ENCODE results near the gene TNNC1.

The TNNC1 gene

GRCh38 chr3:52432691-52433141 is 21.1 kb downstream of the TNNC1 start:
- Histone ChIP-seq H3K36me3 (ENCODE audit: control insufficient read depth in 4 of 4, insufficient read depth in 4 of 4, low read length in 3 of 4) (no peaks in the 10 kb centered on the region), H3K4me3 (ENCODE audit: control insufficient read depth in 1 of 7, extremely low read depth in 1 of 7, insufficient read depth in 4 of 7, low read depth in 2 of 7, low read length in 6 of 7) (no peak overlapping the region), H3K27me3 (replicated peaks in 2 of 5; ENCODE audit: control insufficient read depth in 4 of 5, insufficient read depth in 5 of 5, low read length in 4 of 5) (peaks cover 0 to 1% (median 0%) of the 10 kb centered on the region in 5 experiments), H3K27ac (ENCODE audit: insufficient read depth in 1 of 2, low read depth in 1 of 2, low read length in 2 of 2, poor library complexity in 1 of 2, severe bottlenecking in 2 of 2) (no peak overlapping the region), H3K9me3 (ENCODE audit: control extremely low read depth in 1 of 5, control insufficient read depth in 4 of 5, insufficient read depth in 2 of 5, low read depth in 1 of 5, low read length in 4 of 5) (no peaks in the 10 kb centered on the region), H3K4me1 (ENCODE audit: control extremely low read depth in 1 of 4, control insufficient read depth in 4 of 4, insufficient read depth in 4 of 4, low read length in 3 of 4) (peaks cover 0 to 8% (median 0%) of the 10 kb centered on the region in 4 experiments)
- no peak for DNase-seq
- CTCF ChIA-PET = interaction anchor here (1.0 to 25.7 kb wide), 6 partner anchors 10 to 48 kb away, joined by 3 to 477 read pairs (median 5); partner anchors contain the start of genes NISCH, SEMA3G and TNNC1
- POLR2A ChIA-PET = interaction anchor here (0.6 kb wide), 1 partner anchor 14 kb away, joined by 3 read pairs; no protein-coding TSS in a partner anchor
- 25% methylated on average over 2 of the region's 4 CpGs for WGBS (ENCODE audit: insufficient coverage)

- POLR2A ChIA-PET = interaction anchor here (0.6 to 0.7 kb wide), 2 partner anchors 13 to 15 kb away, joined by 3 read pairs; no protein-coding TSS in a partner anchor
- no peak for DNase-seq
- WGBS (ENCODE audit: insufficient coverage) = 96% methylated on average over 4 of the region's 6 CpGs
- Histone ChIP-seq H3K36me3 (ENCODE audit: control insufficient read depth in 4 of 4, insufficient read depth in 4 of 4, low read length in 3 of 4) (no peaks in the 10 kb centered on the region), H3K27ac (ENCODE audit: insufficient read depth in 1 of 2, low read depth in 1 of 2, low read length in 2 of 2, poor library complexity in 1 of 2, severe bottlenecking in 2 of 2) (no peak overlapping the region), H3K4me3 (ENCODE audit: control insufficient read depth in 1 of 7, extremely low read depth in 1 of 7, insufficient read depth in 4 of 7, low read depth in 2 of 7, low read length in 6 of 7) (no peak overlapping the region), H3K27me3 (replicated peaks in 2 of 5; ENCODE audit: control insufficient read depth in 4 of 5, insufficient read depth in 5 of 5, low read length in 4 of 5) (peaks cover 0 to 1% (median 0%) of the 10 kb centered on the region in 5 experiments), H3K9me3 (ENCODE audit: control extremely low read depth in 1 of 5, control insufficient read depth in 4 of 5, insufficient read depth in 2 of 5, low read depth in 1 of 5, low read length in 4 of 5) (no peaks in the 10 kb centered on the region), H3K4me1 (ENCODE audit: control extremely low read depth in 1 of 4, control insufficient read depth in 4 of 4, insufficient read depth in 4 of 4, low read length in 3 of 4) (peaks cover 0 to 8% (median 0%) of the 10 kb centered on the region in 4 experiments)
- CTCF ChIA-PET = interaction anchor here (1.3 to 25.7 kb wide), 3 partner anchors 12 to 19 kb away, joined by 3 to 477 read pairs (median 16); partner anchors contain the start of genes NISCH, SEMA3G and TNNC1
Observed at GRCh38 chr3:52432225-52432624, 21.6 kb downstream of the TNNC1 start.

- Histone ChIP-seq H3K36me3 (ENCODE audit: control insufficient read depth in 4 of 4, insufficient read depth in 4 of 4, low read length in 3 of 4) (no peaks in the 10 kb centered on the region), H3K9me3 (ENCODE audit: control extremely low read depth in 1 of 5, control insufficient read depth in 4 of 5, insufficient read depth in 2 of 5, low read depth in 1 of 5, low read length in 4 of 5) (no peaks in the 10 kb centered on the region), H3K27ac (ENCODE audit: insufficient read depth in 1 of 2, low read depth in 1 of 2, low read length in 2 of 2, poor library complexity in 1 of 2, severe bottlenecking in 2 of 2) (no peak overlapping the region), H3K4me1 (ENCODE audit: control extremely low read depth in 1 of 4, control insufficient read depth in 4 of 4, insufficient read depth in 4 of 4, low read length in 3 of 4) (peaks cover 0 to 4% (median 0%) of the 10 kb centered on the region in 4 experiments), H3K27me3 (replicated peaks in 2 of 5; ENCODE audit: control insufficient read depth in 4 of 5, insufficient read depth in 5 of 5, low read length in 4 of 5) (peaks cover 0 to 1% (median 0%) of the 10 kb centered on the region in 5 experiments), H3K4me3 (ENCODE audit: control insufficient read depth in 1 of 7, extremely low read depth in 1 of 7, insufficient read depth in 4 of 7, low read depth in 2 of 7, low read length in 6 of 7) (no peak overlapping the region)
- ChIA-PET CTCF (interaction anchor here (0.8 to 25.7 kb wide), 4 partner anchors 11 to 18 kb away, joined by 3 to 477 read pairs (median 10); partner anchors contain the start of genes NISCH, SEMA3G and TNNC1), POLR2A (interaction anchor here (0.7 kb wide), 1 partner anchor 14 kb away, joined by 3 read pairs; no protein-coding TSS in a partner anchor)
- DNase-seq = no peak
- 99% methylated on average over 9 of the region's 10 CpGs for WGBS (ENCODE audit: insufficient coverage)
Observed at GRCh38 chr3:52431459-52432223, 22.2 kb downstream of the TNNC1 start.

GRCh38 chr3:52430416-52430810 is 23.4 kb downstream of the TNNC1 start:
- H3K9me3 ChIP-seq (ENCODE audit: control extremely low read depth in 1 of 5, control insufficient read depth in 4 of 5, insufficient read depth in 2 of 5, low read depth in 1 of 5, low read length in 4 of 5) = no peaks in the 10 kb centered on the region
- H3K27ac ChIP-seq (ENCODE audit: insufficient read depth in 1 of 2, low read depth in 1 of 2, low read length in 2 of 2, poor library complexity in 1 of 2, severe bottlenecking in 2 of 2) = no peak overlapping the region
- peaks cover 0 to 1% (median 0%) of the 10 kb centered on the region in 5 experiments for H3K27me3 ChIP-seq (replicated peaks in 2 of 5; ENCODE audit: control insufficient read depth in 4 of 5, insufficient read depth in 5 of 5, low read length in 4 of 5)
- ChIA-PET CTCF (interaction anchor here (0.8 to 25.7 kb wide), 2 partner anchors 11 to 18 kb away, joined by 4 to 477 read pairs; partner anchors contain the start of genes NISCH, SEMA3G and TNNC1), POLR2A (no interaction called here)
- no peaks in the 10 kb centered on the region for H3K36me3 ChIP-seq (ENCODE audit: control insufficient read depth in 4 of 4, insufficient read depth in 4 of 4, low read length in 3 of 4)
- H3K4me1 ChIP-seq (ENCODE audit: control extremely low read depth in 1 of 4, control insufficient read depth in 4 of 4, insufficient read depth in 4 of 4, low read length in 3 of 4) = no peaks in the 10 kb centered on the region
- H3K4me3 ChIP-seq (ENCODE audit: control insufficient read depth in 1 of 7, extremely low read depth in 1 of 7, insufficient read depth in 4 of 7, low read depth in 2 of 7, low read length in 6 of 7) = no peak overlapping the region
- 97% methylated on average over 4 of the region's 9 CpGs for WGBS (ENCODE audit: insufficient coverage)
- DNase-seq = no peak

GRCh38 chr3:52429779-52430415 is 23.9 kb downstream of the TNNC1 start:
- no peak overlapping the region for H3K4me3 ChIP-seq (ENCODE audit: control insufficient read depth in 1 of 7, extremely low read depth in 1 of 7, insufficient read depth in 4 of 7, low read depth in 2 of 7, low read length in 6 of 7)
- H3K27me3 ChIP-seq (replicated peaks in 2 of 5; ENCODE audit: control insufficient read depth in 4 of 5, insufficient read depth in 5 of 5, low read length in 4 of 5) = peaks cover 0 to 1% (median 0%) of the 10 kb centered on the region in 5 experiments
- ChIA-PET POLR2A (interaction anchor here (0.6 kb wide), 1 partner anchor 46 kb away, joined by 3 read pairs; no protein-coding TSS in a partner anchor), CTCF (interaction anchor here (1.1 to 25.7 kb wide), 5 partner anchors 9 to 18 kb away, joined by 3 to 477 read pairs (median 9); partner anchors contain the start of genes NISCH, SEMA3G and TNNC1)
- H3K36me3 ChIP-seq (ENCODE audit: control insufficient read depth in 4 of 4, insufficient read depth in 4 of 4, low read length in 3 of 4) = no peaks in the 10 kb centered on the region
- WGBS (ENCODE audit: insufficient coverage) = 79% methylated on average over 6 of the region's 7 CpGs
- H3K4me1 ChIP-seq (ENCODE audit: control extremely low read depth in 1 of 4, control insufficient read depth in 4 of 4, insufficient read depth in 4 of 4, low read length in 3 of 4) = no peaks in the 10 kb centered on the region
- DNase-seq = no peak
- no peak overlapping the region for H3K27ac ChIP-seq (ENCODE audit: insufficient read depth in 1 of 2, low read depth in 1 of 2, low read length in 2 of 2, poor library complexity in 1 of 2, severe bottlenecking in 2 of 2)
- no peaks in the 10 kb centered on the region for H3K9me3 ChIP-seq (ENCODE audit: control extremely low read depth in 1 of 5, control insufficient read depth in 4 of 5, insufficient read depth in 2 of 5, low read depth in 1 of 5, low read length in 4 of 5)

- Histone ChIP-seq H3K36me3 (ENCODE audit: control insufficient read depth in 4 of 4, insufficient read depth in 4 of 4, low read length in 3 of 4) (no peaks in the 10 kb centered on the region), H3K27ac (ENCODE audit: insufficient read depth in 1 of 2, low read depth in 1 of 2, low read length in 2 of 2, poor library complexity in 1 of 2, severe bottlenecking in 2 of 2) (no peak overlapping the region), H3K9me3 (ENCODE audit: control extremely low read depth in 1 of 5, control insufficient read depth in 4 of 5, insufficient read depth in 2 of 5, low read depth in 1 of 5, low read length in 4 of 5) (no peaks in the 10 kb centered on the region), H3K4me3 (ENCODE audit: control insufficient read depth in 1 of 7, extremely low read depth in 1 of 7, insufficient read depth in 4 of 7, low read depth in 2 of 7, low read length in 6 of 7) (no peak overlapping the region), H3K27me3 (replicated peaks in 2 of 5; ENCODE audit: control insufficient read depth in 4 of 5, insufficient read depth in 5 of 5, low read length in 4 of 5) (peaks cover 0 to 1% (median 0%) of the 10 kb centered on the region in 5 experiments), H3K4me1 (ENCODE audit: control extremely low read depth in 1 of 4, control insufficient read depth in 4 of 4, insufficient read depth in 4 of 4, low read length in 3 of 4) (no peaks in the 10 kb centered on the region)
- WGBS (ENCODE audit: insufficient coverage) = 65% methylated on average over 2 of the region's 3 CpGs
- DNase-seq = no peak
- POLR2A ChIA-PET = interaction anchor here (0.6 kb wide), 1 partner anchor 45 kb away, joined by 3 read pairs; no protein-coding TSS in a partner anchor
- CTCF ChIA-PET = interaction anchor here (1.1 to 25.7 kb wide), 8 partner anchors 9 to 130 kb away, joined by 3 to 477 read pairs (median 4); partner anchors contain the start of genes NISCH, SEMA3G and TNNC1
Observed at GRCh38 chr3:52429031-52429430, 24.8 kb downstream of the TNNC1 start.
